ENCODE results near the gene MMEL1. TPM values are rescaled to one million over a fixed set of nuclear protein-coding genes. Genes with fewer than 3 reads are reported as not detected.

Gene MMEL1
- polyA plus RNA-seq, 1 donor: 0.39 TPM

GRCh38 chr1:2605509-2606395 lies 27.1 kb downstream of the MMEL1 start:
- no peak for DNase-seq (ENCODE audit: low read depth)

GRCh38 chr1:2604844-2605508 lies 27.8 kb downstream of the MMEL1 start:
- no peak for DNase-seq (ENCODE audit: low read depth)

DNA sequence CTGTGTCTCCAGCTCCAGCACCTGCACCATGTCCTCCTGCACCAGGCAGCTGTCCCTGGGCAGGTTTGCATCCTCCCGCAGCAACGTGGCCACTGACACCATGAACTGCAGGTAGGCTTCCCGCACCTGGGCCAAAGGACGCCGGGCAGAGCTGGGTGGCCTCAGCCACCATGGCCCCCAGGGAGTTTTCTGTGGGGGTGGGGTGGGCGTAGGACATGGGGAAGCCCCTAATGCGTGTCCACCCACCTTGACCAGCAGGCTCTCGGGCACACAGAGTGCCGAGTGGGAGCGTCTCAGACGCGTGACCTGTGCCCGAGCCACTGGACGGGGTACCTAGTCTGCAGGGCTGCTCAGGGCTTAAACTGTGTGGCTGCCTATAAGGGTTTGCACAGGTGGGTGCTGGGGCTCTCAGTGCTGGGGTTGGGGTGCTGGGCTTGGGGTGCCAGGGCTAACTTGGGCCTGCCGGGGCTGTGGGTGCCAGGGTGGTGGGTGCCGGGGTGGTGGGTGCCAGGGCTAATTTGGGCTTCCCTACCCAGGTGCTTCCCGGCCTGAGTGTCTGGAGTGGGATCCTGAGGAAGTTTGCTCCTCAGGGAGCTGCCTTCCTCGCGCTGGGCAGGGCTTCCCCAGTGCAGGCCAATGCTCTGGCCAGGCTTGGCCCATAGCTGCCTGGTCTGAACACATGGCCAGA lies 28.5 kb downstream of the MMEL1 start:
- no peak for DNase-seq (ENCODE audit: low read depth)

DNA sequence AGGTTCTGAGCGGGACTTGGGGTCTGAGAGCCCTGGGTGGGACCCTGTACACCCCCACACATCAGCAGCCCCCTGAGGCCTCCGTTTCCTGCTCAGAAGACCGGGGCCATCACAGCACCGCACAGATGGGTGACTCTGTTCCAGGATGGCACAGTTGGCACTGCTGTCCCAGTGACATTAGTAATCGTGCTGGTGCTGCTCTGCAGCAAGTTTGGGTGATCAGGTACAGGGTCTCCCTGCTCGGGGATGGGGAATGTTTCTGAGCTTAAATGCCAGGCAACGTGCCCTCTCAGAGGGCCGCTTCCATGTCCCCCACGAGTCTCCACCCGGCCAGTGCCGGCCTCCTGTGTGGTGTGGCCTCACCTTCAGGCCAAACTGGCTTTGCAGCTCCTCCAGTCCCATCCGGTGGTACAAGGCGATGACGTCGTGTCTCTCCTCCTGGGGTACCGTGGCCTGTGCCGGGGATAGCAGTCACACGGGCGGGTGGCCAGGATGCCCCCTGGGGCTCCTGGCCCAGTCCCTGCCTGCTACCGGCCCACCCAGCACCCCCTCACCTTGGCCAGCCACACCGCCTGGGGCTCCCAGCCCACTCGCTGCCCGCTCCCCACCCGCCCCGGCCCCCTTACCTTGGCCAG lies 29.2 kb downstream of the MMEL1 start:
- DNase-seq (ENCODE audit: low read depth): no peak

GRCh38 chr1:2602866-2603520 lies 29.8 kb downstream of the MMEL1 start:
- no peak for DNase-seq (ENCODE audit: low read depth)

DNA sequence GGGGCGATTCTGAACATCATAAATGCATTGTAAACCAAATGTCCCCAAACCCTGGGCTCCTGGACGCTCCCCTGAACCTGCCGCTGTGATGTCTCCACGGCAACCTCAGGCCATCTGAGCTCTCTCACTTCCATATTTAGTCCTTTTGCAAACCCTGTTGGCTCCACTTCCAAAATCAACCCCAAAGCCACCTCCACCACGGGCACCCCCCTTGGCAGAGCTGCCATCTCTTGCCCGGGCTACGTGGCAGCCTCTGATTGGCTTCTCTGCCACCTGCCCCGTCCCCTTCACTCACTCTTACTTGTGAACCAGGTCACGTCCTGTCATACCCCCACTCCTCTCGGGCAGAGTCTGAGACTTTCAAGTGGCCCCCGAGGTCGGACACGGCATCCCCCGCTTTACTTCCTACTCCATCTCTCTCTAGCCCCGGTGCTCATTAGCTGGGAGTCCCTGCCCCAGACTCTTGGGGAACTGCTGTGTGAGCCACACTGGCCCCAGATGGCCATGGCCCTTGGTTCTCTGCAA lies 30.4 kb downstream of the MMEL1 start:
- DNase-seq (ENCODE audit: low read depth): no peak

DNA sequence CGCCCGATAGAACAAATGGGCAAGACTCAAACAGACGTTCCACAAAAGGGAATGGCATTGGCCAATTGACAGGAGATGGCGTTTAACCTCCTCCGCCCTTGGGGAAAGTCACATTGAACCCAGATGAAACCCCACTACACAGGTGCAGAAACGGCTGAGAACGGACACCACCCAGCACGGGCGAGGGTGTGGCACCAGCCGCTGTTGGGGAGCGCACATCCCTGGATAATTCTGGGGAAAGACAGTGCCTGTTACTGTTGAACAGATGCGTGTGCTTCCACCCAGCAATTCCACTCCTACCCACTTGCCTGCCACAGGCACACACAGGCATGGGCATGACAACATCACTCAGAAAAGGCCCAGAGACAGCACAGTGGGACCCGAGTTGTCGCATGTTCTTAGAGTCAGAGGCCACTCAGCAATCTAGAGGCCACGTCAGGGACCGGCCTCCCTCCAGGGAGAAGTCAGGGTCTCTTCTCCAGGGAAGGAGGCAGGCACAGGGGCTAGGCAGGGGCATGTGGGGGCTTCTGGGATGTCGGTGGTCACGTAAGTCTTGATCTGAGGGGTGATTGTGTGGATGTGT lies 31.0 kb downstream of the MMEL1 start:
- DNase-seq (ENCODE audit: low read depth): no peak

GRCh38 chr1:2598329-2598931 lies 34.4 kb downstream of the MMEL1 start:
- DNase-seq (ENCODE audit: low read depth): no peak

GRCh38 chr1:2597441-2598328 lies 35.1 kb downstream of the MMEL1 start:
- no peak for DNase-seq (ENCODE audit: low read depth)

DNA sequence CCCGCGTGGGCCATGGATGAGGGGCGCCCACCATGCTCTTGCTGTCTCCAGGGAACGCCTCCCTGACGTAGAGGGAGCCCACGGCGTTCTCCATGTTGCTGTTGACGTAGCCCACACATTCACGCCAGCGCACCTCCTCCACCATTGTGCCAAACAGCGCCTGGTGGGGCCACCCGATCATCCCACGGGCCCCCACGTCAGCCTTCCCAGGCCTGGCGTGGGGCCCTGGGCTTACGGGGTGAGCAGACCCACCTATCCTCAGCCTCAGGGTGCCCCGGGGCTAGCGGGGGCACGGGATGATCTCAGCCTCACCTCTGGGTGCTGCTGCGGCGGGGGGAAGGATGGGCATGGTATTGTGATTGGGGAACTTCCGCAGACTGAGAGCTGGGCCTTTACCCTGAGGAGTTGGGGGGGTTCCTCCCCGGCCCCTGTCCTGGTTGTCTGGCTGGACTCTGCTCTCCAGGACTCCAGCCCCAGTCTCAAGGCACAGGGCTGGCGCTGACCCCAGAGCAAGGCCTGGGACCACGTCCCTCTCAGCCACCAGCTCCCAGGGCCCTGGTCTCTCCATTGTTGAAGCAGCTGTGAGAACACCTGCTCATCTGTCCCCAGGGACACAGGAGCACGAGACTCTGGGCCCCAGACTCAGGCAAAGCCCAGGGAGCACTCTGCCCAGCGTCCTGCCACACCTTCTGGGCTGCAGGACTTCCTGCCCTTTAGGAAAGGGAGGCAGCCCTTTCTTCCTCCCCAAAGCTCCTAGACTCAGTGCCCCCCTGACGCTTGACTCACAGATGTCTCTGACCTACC lies 36.1 kb downstream of the MMEL1 start:
- DNase-seq (ENCODE audit: low read depth): no peak

GRCh38 chr1:2595812-2596529 lies 36.8 kb downstream of the MMEL1 start:
- DNase-seq (ENCODE audit: low read depth): no peak

DNA sequence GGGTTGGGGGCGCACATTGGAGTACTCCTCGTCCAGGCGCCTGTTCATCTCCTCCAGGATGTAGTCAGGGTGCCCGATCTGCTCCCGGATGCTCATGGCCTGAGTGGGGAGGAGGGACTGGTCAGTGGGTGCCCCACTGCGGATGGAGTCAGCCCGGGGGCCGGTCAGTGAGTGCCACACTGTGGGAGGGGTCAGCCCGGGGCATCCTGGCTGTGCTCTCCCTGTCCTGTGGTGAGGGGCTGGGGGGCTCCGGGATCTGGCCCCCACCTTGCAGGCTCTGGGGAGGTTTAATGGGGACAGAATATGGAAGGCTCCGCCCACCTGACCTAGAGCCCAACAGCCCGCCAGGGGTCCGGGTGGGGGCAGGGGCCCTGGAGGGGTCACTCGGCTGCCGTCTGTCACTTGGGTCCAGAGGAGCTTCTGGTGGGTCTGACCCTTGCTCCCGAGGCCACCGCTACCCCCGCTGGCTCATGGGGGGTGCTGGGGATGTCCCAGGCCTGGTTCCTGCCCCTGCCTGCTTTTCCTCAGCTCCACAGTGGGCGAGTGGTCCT lies 37.5 kb downstream of the MMEL1 start:
- DNase-seq (ENCODE audit: low read depth): no peak

DNA sequence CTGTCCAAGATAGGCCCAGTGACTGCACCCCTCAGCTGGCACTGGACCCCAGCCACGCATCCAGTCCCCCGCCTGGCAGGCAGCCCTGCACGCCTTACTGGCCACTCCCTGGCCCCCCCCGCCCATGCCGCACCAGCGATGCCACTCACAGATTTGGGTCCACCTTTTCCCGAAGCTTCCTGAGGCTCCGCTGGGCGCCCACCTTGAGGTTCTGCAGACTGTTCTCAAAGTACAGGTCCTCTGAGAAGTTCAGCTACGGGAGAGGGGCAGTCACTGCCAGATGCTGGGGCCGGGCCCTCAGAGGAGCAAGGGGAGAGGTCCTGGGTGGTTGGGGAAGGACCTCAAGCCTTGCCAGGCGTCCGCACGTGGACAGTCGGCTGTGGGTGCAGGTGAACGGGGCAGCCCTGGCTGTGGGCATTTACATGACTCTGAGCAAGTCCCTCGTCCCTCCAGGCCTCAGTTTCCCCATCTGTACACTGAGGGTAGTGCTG lies 38.1 kb downstream of the MMEL1 start:
- DNase-seq (ENCODE audit: low read depth): no peak

- DNase-seq (ENCODE audit: low read depth): no peak
Observed at GRCh38 chr1:2594001-2594640, 38.7 kb downstream of the MMEL1 start.

DNA sequence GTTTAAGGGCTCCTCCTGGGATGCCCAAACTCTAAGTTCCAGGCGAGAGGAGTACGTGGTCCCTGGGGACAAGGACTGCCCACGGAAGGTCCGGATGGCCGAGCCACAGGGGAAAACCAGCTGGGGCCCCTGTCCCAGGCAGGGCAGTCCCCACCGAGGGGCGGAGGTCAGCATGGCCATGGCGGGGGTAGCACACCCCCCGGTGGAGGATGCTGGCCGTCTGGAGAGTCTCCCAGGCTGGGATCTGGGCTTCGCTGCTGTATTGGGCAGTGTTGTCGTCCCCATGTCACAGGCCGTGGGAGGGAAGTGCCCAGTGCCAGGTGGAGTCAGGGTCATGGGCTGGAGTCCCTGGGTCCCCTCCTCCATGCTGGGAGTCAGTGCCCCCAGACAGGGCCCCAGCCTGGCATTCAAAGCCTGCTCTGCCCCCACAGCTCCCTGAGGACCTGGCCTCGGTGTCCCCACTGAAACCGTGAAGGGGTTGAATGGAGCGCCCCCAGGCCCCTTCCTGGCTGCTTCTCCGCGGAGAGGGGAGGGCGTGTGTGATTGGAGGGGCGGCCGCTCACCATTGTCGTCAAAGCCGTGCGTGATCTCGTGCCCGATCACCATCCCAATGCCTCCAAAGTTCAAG lies 39.5 kb downstream of the MMEL1 start:
- DNase-seq (ENCODE audit: low read depth): no peak

DNA sequence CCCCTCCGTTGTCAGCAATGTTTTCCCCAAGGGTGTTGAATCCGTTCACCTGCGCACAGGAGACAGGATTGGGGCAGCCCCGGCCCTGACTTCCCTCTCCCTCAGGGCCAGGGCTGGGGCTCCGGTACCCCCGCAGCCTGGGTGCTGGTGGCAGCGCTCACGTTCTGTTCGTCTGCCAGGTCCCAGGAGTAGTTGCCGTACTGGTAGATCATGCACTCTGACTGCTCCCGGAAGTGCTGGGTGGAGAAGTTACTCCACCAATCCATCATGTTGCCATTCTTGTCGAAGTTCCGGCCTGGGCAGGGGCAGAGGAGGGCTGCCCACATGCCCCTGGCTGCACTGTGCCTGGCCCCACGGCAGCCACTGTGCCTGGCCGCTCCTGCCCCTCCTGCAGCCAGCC lies 40.1 kb downstream of the MMEL1 start:
- no peak for DNase-seq (ENCODE audit: low read depth)

All from forelimb muscle (tissue), 1 donor.